ENCODE results near the gene KRTAP12-4.
"Not testable (repeated sequence)": the region's sequence is repeated elsewhere in the genome, so short reads cannot be mapped to it uniquely, and the experiment has no call there.

Gene KRTAP12-4, protein sequence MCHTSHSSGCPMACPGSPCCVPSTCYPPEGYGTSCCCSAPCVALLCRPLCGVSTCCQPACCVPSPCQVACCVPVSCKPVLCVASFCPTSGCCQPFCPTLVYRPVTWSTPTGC

DNA sequence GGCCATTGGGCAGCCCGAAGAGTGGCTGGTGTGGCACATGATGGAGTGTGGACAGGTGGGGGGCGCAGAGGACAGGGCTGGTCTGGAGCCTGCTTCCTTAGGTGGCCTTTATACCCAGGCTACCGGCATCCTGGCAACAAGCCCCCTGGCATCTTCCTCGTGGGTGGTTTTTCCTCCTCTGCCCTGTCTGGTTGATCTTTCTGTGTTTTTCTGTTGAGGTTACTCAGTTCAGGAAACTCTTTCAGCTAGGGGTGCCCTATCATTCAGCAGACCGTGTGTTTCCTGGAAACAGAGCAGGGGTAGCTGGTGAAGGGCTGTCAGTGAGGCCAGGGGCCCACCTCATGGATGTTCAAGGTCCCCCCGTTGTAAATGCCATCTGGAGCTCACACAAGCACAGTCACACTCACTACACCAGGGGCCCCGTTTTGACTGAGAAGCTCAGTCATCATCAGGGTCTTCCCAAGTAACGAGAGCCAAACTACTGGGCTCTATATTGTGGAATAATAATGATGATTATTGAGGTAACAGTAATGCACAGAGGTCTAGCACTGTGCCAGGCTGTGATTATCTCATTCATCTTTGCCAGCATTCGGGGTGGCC is at the start of gene KRTAP12-4:
Gene KRTAP12-4 (minus strand): TSS at position 84 of the 600 bp plus-strand sequence. CDS start 45 bp downstream, at position 39.
- no peak for DNase-seq

DNA sequence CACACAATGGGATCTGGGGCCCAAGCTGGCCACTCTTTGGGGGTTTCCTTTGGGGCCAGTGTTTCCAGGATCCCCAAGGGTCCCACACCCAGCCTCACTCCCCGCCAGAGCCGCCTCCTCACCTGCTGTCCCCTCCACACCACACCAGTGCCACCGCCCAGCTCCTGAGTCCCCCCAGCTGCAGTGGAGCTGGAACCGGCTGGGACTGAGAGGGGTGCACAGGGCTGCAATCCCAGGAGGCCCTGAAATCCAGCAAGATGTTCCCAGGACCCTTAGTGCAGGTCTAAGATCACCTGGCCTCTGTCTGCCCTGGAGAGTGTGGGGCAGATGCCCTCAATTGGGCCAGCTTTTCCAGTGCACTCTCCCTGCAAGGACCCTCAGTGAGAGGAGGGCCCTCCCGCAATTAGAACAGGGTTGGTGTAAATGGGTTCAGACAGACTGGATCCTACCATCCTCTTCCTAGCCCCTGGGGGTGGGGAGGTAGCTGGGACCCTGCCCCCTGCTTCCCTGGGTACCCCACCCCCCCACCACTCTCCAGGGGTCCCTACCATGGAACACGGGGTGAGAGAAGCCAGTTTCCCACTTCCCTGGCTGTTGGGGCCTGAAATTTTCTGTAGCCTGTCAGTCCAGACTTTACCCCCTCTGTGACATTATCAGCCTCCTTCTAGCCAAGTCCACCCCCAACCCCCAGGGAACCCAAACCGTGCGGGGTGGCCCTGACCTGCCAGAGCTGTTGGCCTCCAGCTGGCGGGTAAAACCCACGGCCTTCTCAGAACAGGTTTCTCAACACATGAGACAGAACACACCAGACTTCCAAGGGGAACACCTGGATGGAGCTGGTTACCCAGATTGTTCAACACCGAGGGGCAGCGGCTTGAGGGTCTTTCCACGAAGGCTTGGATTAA is 49.5 kb upstream of the KRTAP12-4 start:
- no peak for DNase-seq

DNA sequence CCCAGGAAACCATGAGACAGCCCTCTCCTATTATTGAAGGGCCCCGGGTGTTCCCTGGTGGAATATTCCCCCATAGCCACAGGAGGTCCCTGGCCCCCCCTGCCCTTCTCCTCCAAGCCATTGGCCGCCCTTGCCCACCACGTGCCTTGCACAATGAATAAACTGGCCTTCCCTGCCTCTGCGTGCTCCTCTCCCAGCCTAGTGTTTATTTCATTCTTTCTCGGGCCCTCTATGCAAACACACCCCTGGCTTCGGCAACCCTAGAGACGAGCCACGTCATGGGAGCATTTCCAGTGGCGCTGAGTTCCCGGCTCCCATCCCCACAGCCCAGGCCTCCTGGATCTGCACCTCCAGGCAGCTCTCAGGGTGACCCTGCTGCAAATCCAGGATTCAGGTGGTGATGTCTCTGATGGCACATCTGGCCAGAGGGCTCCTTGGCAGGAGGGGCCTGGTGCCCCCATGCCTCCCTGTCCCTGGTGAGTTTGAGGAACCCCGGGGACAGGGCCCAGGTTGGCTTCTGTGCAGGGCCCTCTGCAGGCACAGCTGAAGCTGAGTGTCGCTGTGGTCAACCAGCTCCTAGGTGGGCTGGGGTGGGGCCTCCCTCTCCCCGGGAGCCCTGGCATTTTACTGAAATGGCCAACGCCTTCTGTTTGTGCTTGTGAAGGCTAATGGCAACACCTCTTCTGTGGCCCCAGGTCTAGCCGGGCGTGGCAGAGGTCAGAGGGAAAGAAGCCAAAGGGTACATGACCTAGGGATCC is 48.7 kb upstream of the KRTAP12-4 start:
- DNase-seq, result no peak

- DNase-seq, result no peak
These were observed 47.9 kb upstream of the KRTAP12-4 start for GRCh38 chr21:44702111-44702972.

- DNase-seq, result no peak
These were observed 47.1 kb upstream of the KRTAP12-4 start for GRCh38 chr21:44701541-44701940.

DNA sequence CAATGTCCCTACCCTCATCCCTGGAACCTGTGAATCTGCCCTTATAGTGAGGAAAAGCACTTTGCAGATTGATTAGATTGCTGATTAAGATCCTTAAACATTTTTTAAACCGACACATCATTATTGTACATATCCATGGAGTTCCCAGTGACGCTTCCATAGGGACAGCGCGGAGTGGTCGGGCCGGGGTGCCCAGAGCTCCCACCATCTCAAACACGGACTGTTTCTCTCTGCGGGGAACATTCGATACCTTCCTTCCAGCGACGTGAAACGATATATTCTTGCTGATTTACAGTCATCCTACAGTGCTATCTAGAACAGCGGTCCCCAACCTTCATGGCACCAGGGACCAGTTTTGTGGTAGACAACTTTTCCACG is 46.6 kb upstream of the KRTAP12-4 start:
- no peak for DNase-seq

GRCh38 chr21:44700101-44701022 is 45.9 kb upstream of the KRTAP12-4 start:
- DNase-seq, result no peak

DNA sequence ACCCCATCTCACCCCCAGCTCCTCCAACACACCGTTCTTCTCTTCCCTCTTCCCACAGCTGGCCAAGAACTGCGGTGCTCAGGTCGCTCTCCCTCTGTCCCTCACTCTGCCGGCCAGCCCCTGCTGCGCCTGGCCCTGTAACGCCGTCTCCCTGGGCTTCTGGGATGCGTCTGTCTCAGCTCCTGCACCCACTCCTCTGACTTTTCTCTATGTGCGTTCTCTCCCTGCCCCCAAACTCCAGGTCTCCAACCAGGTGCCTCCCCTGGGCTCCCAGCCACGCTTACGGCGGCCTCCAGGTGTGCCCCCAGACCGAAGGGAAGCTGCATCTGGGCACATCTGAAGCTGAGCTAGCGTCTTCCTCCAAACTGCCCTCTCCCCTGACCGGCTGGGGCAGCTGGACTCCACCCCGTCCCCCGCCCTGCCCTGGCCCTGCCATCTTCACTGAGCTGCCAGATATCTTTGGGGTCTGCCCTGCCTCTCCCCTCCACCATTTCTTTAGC is 45.1 kb upstream of the KRTAP12-4 start:
- DNase-seq, result no peak

DNA sequence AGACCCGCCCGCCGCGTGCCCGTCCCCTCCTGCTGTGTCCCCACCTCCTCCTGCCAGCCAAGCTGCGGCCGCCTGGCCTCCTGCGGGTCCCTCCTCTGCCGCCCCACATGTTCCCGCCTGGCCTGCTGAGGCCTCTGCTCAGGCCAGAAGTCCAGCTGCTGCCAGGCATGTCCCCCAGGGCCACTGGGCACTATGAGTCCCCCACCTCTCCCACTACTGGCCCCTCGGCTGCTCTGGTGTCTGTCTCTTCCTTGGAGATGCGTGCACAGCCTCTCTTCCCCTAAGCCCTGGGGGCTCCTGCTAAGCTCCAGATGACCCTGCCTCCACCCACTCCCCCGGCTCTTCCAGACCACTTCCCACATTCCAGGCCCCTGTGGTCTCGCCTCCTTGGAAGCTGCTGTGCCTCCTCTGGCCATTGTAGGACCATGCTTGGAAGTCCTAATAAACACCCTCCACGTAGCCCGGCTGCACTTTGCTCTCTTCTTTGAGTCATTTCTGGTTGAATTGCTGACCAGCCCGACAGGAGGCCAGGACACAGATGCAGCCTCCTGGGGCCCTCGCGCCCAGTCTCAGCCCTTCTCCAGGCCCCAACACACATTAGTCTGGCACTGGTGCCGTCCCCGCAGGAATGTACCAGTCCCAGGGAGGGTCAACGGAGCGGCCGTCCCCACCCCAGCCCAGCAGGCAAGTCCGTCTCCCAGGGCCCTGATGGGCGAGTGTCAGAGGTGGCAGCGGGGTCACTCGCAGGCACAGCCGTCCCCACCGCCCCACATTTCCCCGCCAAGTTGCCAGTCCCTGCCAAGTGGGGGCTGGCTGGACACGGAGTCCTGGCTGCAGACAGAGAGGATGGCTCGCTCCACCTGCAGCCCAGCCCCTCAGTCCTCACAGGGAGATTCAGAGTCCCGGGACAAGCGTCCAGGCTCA is 43.6 kb upstream of the KRTAP12-4 start:
- no peak for DNase-seq

- DNase-seq, result not testable (repeated sequence)
These were observed 42.8 kb upstream of the KRTAP12-4 start, which contains the start of gene KRTAP10-12 for GRCh38 chr21:44697172-44697810. KRTAP10-12 (plus strand) TSS chr21:44697172; CDS start chr21:44697202, 30 bp downstream.

- no peak for DNase-seq
These were observed 42.1 kb upstream of the KRTAP12-4 start for GRCh38 chr21:44696572-44696971.

- DNase-seq, result no peak
These were observed 41.2 kb upstream of the KRTAP12-4 start for GRCh38 chr21:44695641-44696040.

GRCh38 chr21:44695184-44695583 is 40.7 kb upstream of the KRTAP12-4 start:
- no peak for DNase-seq

- DNase-seq, result no peak
These were observed 40.3 kb upstream of the KRTAP12-4 start for GRCh38 chr21:44694776-44695175.

GRCh38 chr21:44692798-44693512 is 38.5 kb upstream of the KRTAP12-4 start:
- no peak for DNase-seq

DNA sequence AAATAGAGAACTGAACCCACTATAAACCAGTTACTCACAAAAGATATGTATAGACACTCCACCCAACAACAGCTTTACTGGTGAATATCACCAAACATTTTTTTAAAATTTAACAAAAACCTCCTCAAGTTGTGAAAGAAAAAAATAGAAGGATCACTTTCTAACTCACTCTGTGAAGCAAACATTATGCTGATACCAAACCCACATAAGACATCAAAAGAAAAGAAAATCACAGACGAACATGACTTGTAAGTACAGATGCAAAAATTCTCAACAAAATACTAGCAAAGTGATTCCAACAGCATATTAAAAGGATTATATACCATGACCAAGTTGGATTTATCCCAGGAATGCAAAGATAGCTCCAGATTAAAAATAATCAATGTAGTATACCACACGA is 37.2 kb upstream of the KRTAP12-4 start:
- DNase-seq, result no peak

- not testable (repeated sequence) for DNase-seq
These were observed 35.3 kb upstream of the KRTAP12-4 start for GRCh38 chr21:44689740-44690139.

DNA sequence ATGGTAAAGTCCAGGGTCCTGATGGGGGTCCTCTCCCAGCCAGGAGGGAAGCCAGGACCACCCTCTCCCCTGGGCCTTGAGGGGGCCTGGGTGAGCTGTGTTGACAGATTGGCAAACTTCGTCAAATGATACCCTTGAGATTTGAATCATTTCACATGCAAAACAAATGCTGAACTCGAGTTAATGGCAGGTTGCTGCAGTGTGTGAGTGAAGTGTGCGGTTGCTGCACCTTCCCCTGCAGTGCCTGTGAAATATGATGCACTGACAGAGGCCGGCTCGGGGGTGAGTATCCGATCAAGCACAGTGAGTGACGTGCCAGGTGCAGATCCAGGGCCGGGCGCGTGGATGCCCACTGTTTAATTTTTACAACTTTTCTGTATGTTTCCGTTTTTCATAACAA is 33.2 kb upstream of the KRTAP12-4 start:
- no peak for DNase-seq
